ENCODE results near the gene TNFRSF21. TPM values are rescaled to one million over a fixed set of nuclear protein-coding genes. Genes with fewer than 3 reads are reported as not detected.

TNFRSF21 gene
- total RNA-seq = 17.9 and 18.9 TPM in 2 replicates

GRCh38 chr6:47309291-47310130, at the start of gene TNFRSF21:
TSS of gene TNFRSF21 (minus strand) at chr6:47309905. CDS start at chr6:47309511, 394 bp downstream.

Other genes starting within 250 kb of the TNFRSF21 start
- 16.2 and 16.7 TPM in 2 replicates for gene CD2AP, start 167.9 kb upstream of the TNFRSF21 start, total RNA-seq

All from smooth muscle cell of bladder (primary cell).